ENCODE results near the gene GPC3. TPM values are rescaled to one million over a fixed set of nuclear protein-coding genes. Genes with fewer than 3 reads are reported as not detected.

Gene GPC3
- total RNA-seq, 2 donors from 2014 or later, result 2.7 to 5.2 TPM

DNA sequence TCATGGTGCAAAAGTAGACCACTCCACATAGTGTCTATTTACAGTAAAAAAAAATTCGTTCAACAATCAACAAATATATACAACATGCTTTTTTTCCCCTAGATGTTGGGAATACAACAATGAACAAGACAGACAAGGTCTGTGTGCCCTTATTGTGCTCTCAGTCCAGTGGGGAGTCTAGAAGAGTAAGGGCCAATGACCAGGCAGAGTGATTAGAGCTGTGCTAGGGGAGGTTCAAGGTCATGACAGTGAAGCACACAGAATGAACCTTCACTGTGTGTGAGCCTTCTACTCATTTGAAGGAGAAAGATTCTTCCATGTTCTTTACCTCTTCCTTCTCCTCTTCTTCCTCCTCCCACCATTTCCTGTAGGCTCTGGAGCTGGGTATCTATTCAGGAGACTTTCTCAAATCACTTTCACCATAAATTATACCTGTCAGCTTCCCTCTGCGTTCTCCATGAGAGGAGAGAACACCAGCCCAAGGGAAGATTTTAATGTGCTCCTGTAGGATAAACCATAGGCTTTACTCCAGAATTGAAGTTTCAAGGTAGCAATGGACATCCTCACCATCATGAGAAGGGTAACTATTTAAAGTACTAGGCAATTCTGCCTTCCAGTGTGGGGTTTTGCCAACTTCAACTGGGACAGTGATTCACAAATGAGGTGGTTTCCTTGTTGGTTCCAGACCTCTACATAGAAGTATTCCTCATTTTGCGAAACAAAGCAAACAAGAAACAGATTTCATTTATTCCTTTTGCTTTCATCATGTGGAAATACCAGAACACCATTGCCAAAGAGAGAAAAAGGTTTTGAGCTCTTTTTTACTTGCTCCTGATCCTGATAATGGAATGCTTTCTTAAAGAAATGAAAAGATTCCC, 323.2 kb downstream of the GPC3 start:
- Histone ChIP-seq H3K9me3 (no peaks in the 10 kb centered on the region), H3K4me1 (replicated peaks) (no peaks in the 10 kb centered on the region), H3K27me3 (replicated peaks; ENCODE audit: insufficient read depth) (no peaks in the 10 kb centered on the region), H3K36me3 (no peaks in the 10 kb centered on the region), H3K4me3 (no peak overlapping the region), H3K27ac (no peak overlapping the region)
- TF ChIP-seq, protein P1, sequence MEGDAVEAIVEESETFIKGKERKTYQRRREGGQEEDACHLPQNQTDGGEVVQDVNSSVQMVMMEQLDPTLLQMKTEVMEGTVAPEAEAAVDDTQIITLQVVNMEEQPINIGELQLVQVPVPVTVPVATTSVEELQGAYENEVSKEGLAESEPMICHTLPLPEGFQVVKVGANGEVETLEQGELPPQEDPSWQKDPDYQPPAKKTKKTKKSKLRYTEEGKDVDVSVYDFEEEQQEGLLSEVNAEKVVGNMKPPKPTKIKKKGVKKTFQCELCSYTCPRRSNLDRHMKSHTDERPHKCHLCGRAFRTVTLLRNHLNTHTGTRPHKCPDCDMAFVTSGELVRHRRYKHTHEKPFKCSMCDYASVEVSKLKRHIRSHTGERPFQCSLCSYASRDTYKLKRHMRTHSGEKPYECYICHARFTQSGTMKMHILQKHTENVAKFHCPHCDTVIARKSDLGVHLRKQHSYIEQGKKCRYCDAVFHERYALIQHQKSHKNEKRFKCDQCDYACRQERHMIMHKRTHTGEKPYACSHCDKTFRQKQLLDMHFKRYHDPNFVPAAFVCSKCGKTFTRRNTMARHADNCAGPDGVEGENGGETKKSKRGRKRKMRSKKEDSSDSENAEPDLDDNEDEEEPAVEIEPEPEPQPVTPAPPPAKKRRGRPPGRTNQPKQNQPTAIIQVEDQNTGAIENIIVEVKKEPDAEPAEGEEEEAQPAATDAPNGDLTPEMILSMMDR (IDR thresholded peaks at IDR 0.05), result no peak
- TF ChIP-seq POLR2AphosphoS5 (IDR thresholded peaks at IDR 0.05), result no peak
- no peak for TF ChIP-seq POLR2A (IDR thresholded peaks at IDR 0.05)
- intact Hi-C loops (cut with DNase I), result loop anchor here (10.0 kb wide), 1 partner anchor 687 kb away; no protein-coding TSS in a partner anchor
- DNase-seq (ENCODE audit: low spot score), result no peak
- 80% methylated on average over 3 of the region's 3 CpGs for WGBS

DNA sequence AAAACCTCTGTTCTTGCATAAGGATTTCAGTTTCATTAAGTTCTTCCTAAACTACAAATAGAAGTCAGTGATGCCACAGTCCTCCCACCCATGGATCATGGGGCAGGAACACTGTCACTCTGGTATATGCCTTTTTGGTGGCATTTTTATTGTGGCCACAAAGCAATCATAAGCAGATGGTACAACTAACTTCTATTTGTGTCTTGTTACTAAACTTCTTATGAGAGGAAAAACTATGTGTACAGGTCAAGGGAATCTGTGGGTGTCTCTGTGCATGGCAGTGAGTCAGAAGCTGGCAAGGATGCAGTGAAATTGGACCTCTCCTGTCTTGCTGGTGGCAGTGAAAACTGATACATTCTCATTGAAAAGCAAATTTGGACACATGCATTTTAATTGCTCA, 325.1 kb downstream of the GPC3 start:
- H3K4me1 ChIP-seq (replicated peaks), result no peaks in the 10 kb centered on the region
- intact Hi-C loops (cut with DNase I), result loop anchor here (10.0 kb wide), 1 partner anchor 685 kb away; no protein-coding TSS in a partner anchor
- no peak for DNase-seq (ENCODE audit: low spot score)

DNA sequence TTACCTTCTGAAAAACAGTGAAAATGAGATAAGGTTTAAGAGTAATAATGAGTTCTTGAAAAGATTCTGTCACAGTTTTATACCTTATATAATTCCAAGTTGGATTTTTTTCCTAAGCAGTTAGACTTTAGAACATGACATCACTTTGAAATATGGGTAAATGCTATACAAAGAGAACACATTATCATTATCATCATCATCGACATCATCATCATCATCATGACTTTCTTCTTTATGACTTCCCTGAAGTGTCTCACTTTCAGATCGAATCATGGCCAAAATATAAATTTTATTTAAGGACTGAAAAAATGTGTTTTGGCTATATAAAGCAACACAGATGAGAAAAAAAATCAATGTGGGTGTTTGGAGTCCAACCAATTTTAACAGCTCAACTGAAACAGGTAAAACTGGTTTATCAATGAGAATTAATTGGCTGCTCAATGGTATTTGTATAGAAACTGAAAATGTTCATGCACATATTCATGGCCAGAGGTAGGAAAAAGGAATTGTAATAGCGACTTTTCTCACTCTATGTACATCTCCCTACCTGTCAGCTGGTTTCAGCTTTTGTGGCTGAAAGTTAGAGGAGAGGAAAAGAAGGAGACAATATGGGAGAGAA, 327.0 kb downstream of the GPC3 start:
- H3K36me3 ChIP-seq, result no peaks in the 10 kb centered on the region
- no peaks in the 10 kb centered on the region for H3K4me1 ChIP-seq (replicated peaks)
- H3K4me3 ChIP-seq, result no peak overlapping the region
- H3K27ac ChIP-seq, result no peak overlapping the region
- no peaks in the 10 kb centered on the region for H3K27me3 ChIP-seq (replicated peaks; ENCODE audit: insufficient read depth)
- intact Hi-C loops (cut with DNase I), result no loop called here
- DNase-seq (ENCODE audit: low spot score), result no peak
- 68% methylated on average over 3 of the region's 3 CpGs for WGBS
- TF ChIP-seq POLR2AphosphoS5 (IDR thresholded peaks at IDR 0.05) (no peak), POLR2A (IDR thresholded peaks at IDR 0.05) (no peak)
- TF ChIP-seq, protein P1 (IDR thresholded peaks at IDR 0.05), result no peak
- H3K9me3 ChIP-seq, result no peaks in the 10 kb centered on the region

More for the DNA sequence above, 325.1 kb downstream of the GPC3 start:
- Histone ChIP-seq H3K36me3 (no peaks in the 10 kb centered on the region), H3K9me3 (no peaks in the 10 kb centered on the region), H3K27ac (no peak overlapping the region), H3K27me3 (replicated peaks; ENCODE audit: insufficient read depth) (no peaks in the 10 kb centered on the region), H3K4me3 (no peak overlapping the region)
- TF ChIP-seq POLR2AphosphoS5 (IDR thresholded peaks at IDR 0.05) (no peak), POLR2A (IDR thresholded peaks at IDR 0.05) (no peak)
- TF ChIP-seq, protein P1 (IDR thresholded peaks at IDR 0.05), result no peak

DNA sequence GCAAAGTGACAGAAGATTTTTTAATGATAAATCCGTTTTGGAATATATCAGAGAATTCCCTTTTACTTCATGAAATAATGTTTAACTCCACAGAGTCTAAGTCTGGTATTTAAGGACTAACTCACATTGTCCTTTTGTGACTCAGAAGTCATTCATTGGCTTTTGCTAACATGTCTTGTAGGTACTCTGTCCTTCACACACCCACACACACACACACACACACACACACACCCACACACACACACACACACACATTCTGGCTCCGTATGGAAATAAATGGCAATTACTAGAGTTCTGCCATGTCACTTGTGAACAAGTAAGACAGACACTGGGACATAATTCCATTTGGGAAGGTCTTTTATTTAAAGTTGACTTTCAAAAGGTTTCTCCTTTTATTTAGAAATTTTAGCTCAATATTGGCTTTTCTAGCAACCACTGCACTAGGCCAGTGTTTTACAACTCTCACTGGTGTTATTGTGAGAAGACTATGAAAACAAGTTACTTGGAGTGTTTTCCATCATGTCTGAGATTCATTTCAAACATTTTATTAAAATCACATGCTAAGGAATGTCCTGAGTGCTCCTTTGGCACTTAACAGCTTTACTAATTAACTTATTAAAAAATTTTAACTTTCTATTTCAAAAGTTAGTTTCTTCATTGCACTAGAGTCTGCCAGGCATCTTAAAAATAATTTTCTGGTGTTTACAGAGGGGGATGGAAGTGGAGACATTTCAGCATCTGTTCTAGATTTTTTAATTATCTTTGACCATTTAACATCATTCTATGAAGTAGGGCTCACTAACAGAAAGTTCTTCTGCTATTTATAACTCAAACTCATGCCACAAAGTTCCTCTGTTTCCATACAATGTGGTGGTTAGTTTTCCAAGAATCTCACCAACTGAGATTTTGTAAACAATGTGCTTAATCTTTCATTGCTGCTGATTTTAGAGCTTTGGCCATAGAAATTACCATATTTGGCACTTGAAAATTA, 329.8 kb downstream of the GPC3 start:
- Histone ChIP-seq H3K27me3 (replicated peaks; ENCODE audit: insufficient read depth) (no peaks in the 10 kb centered on the region), H3K4me1 (replicated peaks) (no peaks in the 10 kb centered on the region), H3K27ac (no peak overlapping the region), H3K4me3 (no peak overlapping the region), H3K36me3 (no peaks in the 10 kb centered on the region), H3K9me3 (no peaks in the 10 kb centered on the region)
- WGBS, result 54% methylated on average over 2 of the region's 2 CpGs
- DNase-seq (ENCODE audit: low spot score), result no peak
- intact Hi-C loops (cut with DNase I), result no loop called here
- TF ChIP-seq POLR2AphosphoS5 (IDR thresholded peaks at IDR 0.05) (no peak), POLR2A (IDR thresholded peaks at IDR 0.05) (no peak)
- TF ChIP-seq, protein P1 (IDR thresholded peaks at IDR 0.05), result no peak
